ENCODE data around the gene CAPN9. TPM values are rescaled to one million over a fixed set of nuclear protein-coding genes. Genes with fewer than 3 reads are reported as not detected.

The CAPN9 gene
- total and polyA plus RNA-seq, 2 donors from 2014 or later, result 0.41 TPM; not detected in 1

GRCh38 chr1:230824919-230825721 lies 77.9 kb downstream of the CAPN9 start:
- no peak for TF ChIP-seq CTCF (IDR thresholded peaks at IDR 0.05; ENCODE audit: borderline replicate concordance, extremely low read depth, insufficient read depth)
- no peaks in the 10 kb centered on the region for H3K27me3 ChIP-seq (ENCODE audit: control insufficient read depth, insufficient read depth, low read length)
- intact Hi-C loops (cut with DNase I), result no loop called here
- DNase-seq (peak in 1 of 5 donors; percentile 34), FAIRE-seq (no peak)
- no peak overlapping the region for H3K9ac ChIP-seq (ENCODE audit: low read length in 3 of 3)
- no peaks in the 10 kb centered on the region for H3K36me3 ChIP-seq (ENCODE audit: control insufficient read depth in 2 of 3, insufficient read depth in 3 of 3, low read length in 3 of 3)
- H3K27ac ChIP-seq (ENCODE audit: low read depth in 2 of 2, low read length in 2 of 2), result no peak overlapping the region
- H3K4me3 ChIP-seq (ENCODE audit: low read length in 3 of 3), result no peak overlapping the region
- H3K9me3 ChIP-seq (ENCODE audit: control insufficient read depth in 2 of 3, insufficient read depth in 1 of 3, low read length in 3 of 3), result no peaks in the 10 kb centered on the region
- peaks cover 0 to 4% (median 0%) of the 10 kb centered on the region in 3 donors for H3K4me1 ChIP-seq (ENCODE audit: control insufficient read depth in 2 of 3, insufficient read depth in 2 of 3, low read depth in 1 of 3, low read length in 3 of 3)

- intact Hi-C loops (cut with DNase I), result no loop called here
- H3K9me3 ChIP-seq (ENCODE audit: control insufficient read depth in 2 of 3, insufficient read depth in 1 of 3, low read length in 3 of 3), result no peaks in the 10 kb centered on the region
- no peaks in the 10 kb centered on the region for H3K27me3 ChIP-seq (ENCODE audit: control insufficient read depth, insufficient read depth, low read length)
- TF ChIP-seq CTCF (IDR thresholded peaks at IDR 0.05; ENCODE audit: borderline replicate concordance, extremely low read depth, insufficient read depth), result no peak
- H3K4me3 ChIP-seq (ENCODE audit: low read length in 3 of 3), result no peak overlapping the region
- FAIRE-seq, result no peak
- peaks cover 0 to 4% (median 0%) of the 10 kb centered on the region in 3 donors for H3K4me1 ChIP-seq (ENCODE audit: control insufficient read depth in 2 of 3, insufficient read depth in 2 of 3, low read depth in 1 of 3, low read length in 3 of 3)
- no peaks in the 10 kb centered on the region for H3K36me3 ChIP-seq (ENCODE audit: control insufficient read depth in 2 of 3, insufficient read depth in 3 of 3, low read length in 3 of 3)
- no peak overlapping the region for H3K27ac ChIP-seq (ENCODE audit: low read depth in 2 of 2, low read length in 2 of 2)
- H3K9ac ChIP-seq (ENCODE audit: low read length in 3 of 3), result no peak overlapping the region
- DNase-seq, result no peak
Measured at GRCh38 chr1:230825761-230826160, 78.6 kb downstream of the CAPN9 start.

GRCh38 chr1:230826166-230826875 lies 79.1 kb downstream of the CAPN9 start:
- Histone ChIP-seq H3K9me3 (ENCODE audit: control insufficient read depth in 2 of 3, insufficient read depth in 1 of 3, low read length in 3 of 3) (no peaks in the 10 kb centered on the region), H3K4me3 (ENCODE audit: low read length in 3 of 3) (no peak overlapping the region), H3K9ac (ENCODE audit: low read length in 3 of 3) (no peak overlapping the region), H3K36me3 (ENCODE audit: control insufficient read depth in 2 of 3, insufficient read depth in 3 of 3, low read length in 3 of 3) (no peaks in the 10 kb centered on the region), H3K27me3 (ENCODE audit: control insufficient read depth, insufficient read depth, low read length) (no peaks in the 10 kb centered on the region), H3K4me1 (ENCODE audit: control insufficient read depth in 2 of 3, insufficient read depth in 2 of 3, low read depth in 1 of 3, low read length in 3 of 3) (peaks cover 0 to 4% (median 0%) of the 10 kb centered on the region in 3 donors), H3K27ac (ENCODE audit: low read depth in 2 of 2, low read length in 2 of 2) (no peak overlapping the region)
- intact Hi-C loops (cut with DNase I), result no loop called here
- no peak for TF ChIP-seq CTCF (IDR thresholded peaks at IDR 0.05; ENCODE audit: borderline replicate concordance, extremely low read depth, insufficient read depth)
- DNase-seq (no peak), FAIRE-seq (no peak)
